Activated naive CD4-positive, alpha-beta T cell treated with anti-CD3 and anti-CD28 coated beads, Interleukin-2, amount 10 ng/mL, durations not matched to agents 7 days and 5 days (primary cell): Measurements from ENCODE around the gene ADK.

ENCODE experiments used
- CTCF ChIA-PET: fragments of 350-600 bp; sonication (Branson Sonifier 250); formaldehyde crosslinking; loops from one replicate; lab custom pipeline; 2021; ENCODE audit warnings: antibody characterized with exemption; lab: Charles Lee
- DNase-seq: peaks from one replicate; pipeline ENCODE4 v3.0.0-alpha.2; 2020
- H3K27ac Mint-ChIP-seq: one replicate; pipeline ENCODE4 v1.8.0; 2021; ENCODE audit warnings: mild to moderate bottlenecking, moderate library complexity, mixed read lengths
- H3K27me3 Mint-ChIP-seq: one replicate; pipeline ENCODE4 v1.8.0; 2021; ENCODE audit warnings: mild to moderate bottlenecking, mixed read lengths
- H3K36me3 Mint-ChIP-seq: one replicate; pipeline ENCODE4 v1.8.0; 2021; ENCODE audit warnings: mixed read lengths
- H3K4me1 Mint-ChIP-seq: one replicate; pipeline ENCODE4 v1.8.0; 2021; ENCODE audit warnings: mixed read lengths
- H3K4me3 Mint-ChIP-seq: one replicate; pipeline ENCODE4 v1.8.0; 2021; ENCODE audit warnings: mild to moderate bottlenecking, moderate library complexity, mixed read lengths
- H3K9me3 Mint-ChIP-seq: one replicate; pipeline ENCODE4 v1.8.0; 2021; ENCODE audit warnings: mixed read lengths

Gene ADK

DNA sequence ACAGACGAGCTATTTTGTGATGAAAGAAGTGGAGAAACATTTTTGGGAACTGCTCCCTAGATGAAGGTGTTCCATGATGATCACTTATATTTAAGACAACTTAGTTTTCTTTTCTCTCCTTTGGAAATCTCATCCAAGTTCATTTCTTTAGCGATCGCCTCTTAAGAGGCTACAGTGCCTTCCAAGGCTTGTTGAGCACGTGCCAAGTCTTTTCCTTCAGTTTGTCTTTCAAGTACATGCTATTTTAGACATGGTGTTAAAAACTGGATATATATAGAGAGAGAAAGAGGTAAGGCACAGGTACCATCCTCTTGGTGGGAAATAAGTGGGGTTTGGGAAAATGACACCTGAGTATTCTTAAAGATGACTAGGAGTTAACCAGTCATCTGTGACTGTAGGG lies 2.7 kb downstream of the ADK start:
- CTCF ChIA-PET: no interaction called here
- Mint-ChIP-seq H3K4me3 (no peak overlapping the region), H3K36me3 (no peaks in the 10 kb centered on the region), H3K27me3 (no peaks in the 10 kb centered on the region), H3K9me3 (no peaks in the 10 kb centered on the region), H3K27ac (no peak overlapping the region), H3K4me1 (peaks cover 17% of the 10 kb centered on the region)
- no peak for DNase-seq

DNA sequence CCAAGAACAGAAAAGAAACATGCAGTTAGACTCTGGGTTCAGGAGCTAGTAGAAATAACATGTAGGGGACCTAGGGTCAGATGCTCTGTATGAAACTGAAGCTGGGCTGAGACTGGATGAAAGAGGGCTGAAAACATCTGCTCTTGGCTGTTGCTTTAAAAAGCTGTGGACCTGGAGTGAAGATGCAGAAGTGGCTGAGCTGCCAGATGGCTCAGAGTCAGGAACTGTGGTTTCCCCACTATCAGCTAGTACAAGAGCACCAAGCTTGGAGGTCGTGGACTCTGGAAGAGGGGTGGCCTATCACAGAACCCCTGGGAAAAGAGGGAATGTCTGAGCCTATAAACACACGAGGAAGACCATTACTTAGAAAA lies 5.9 kb downstream of the ADK start:
- CTCF ChIA-PET: interaction anchor here (0.5 to 1.2 kb wide), 2 partner anchors 9 to 29 kb away, joined by 4 to 6 read pairs; no protein-coding TSS in a partner anchor
- Mint-ChIP-seq H3K9me3 (no peaks in the 10 kb centered on the region), H3K27me3 (no peaks in the 10 kb centered on the region), H3K36me3 (no peaks in the 10 kb centered on the region), H3K27ac (no peak overlapping the region), H3K4me1 (peaks cover 14% of the 10 kb centered on the region), H3K4me3 (no peak overlapping the region)
- no peak for DNase-seq

DNA sequence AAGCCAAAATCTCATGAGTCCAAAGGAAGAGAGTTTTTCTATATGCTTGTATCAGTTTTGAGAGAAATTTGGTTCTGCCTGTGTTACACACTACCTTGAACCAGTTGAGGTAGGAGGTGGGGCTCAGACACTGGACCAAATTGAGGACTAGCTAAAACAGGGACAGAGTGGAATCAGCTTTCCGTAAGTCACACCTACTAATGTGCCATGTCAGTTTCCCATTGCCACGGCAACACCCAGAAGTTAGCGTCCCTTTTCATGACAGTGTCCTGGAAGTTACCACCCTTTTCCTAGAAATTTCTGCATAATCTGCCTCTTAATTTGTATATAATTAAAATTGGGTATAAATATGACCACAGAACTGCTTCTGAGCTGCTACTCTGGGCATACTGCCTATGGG lies 9.0 kb downstream of the ADK start:
- peaks cover 10% of the 10 kb centered on the region for H3K4me1 Mint-ChIP-seq
- no peaks in the 10 kb centered on the region for H3K9me3 Mint-ChIP-seq
- CTCF ChIA-PET: no interaction called here
- H3K27me3 Mint-ChIP-seq: no peaks in the 10 kb centered on the region
- H3K4me3 Mint-ChIP-seq: no peak overlapping the region
- no peak overlapping the region for H3K27ac Mint-ChIP-seq
- H3K36me3 Mint-ChIP-seq: peaks cover 2% of the 10 kb centered on the region
- DNase-seq: no peak

DNA sequence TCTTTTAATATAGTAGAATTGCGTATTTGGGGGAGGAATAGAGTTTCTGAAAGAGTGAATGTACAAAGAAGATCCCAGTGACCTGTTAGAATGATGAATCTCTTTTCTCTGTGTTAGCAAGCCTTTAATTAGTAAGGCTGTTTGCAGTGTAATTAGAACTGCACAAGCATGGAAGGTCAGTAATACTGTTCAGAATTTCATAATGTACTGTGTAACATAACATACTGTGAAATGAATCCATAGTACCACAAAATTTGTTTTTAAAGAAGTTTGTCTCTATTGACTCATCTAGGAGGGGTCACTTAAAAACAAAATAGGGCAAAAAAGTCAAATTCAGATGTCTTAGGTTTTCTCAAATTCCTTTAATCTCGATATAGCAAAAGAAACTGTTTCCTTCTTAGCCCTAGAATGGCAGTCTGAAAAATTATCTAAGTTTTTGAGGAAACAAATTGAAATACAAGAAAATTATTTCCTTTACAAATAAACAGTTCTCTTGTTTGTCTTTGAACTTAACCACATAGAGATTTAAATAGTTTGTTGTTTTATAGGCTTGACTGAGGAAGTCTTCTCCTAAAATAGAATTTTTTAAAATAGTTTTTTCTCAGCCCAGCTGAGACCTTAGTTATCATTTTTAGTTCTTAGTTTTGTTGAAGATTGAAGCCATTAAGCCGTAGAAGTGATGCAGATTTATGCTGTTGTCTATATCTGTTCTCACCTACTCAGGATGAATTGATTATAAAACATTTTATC lies 12.5 kb downstream of the ADK start:
- no peaks in the 10 kb centered on the region for H3K27me3 Mint-ChIP-seq
- no peak for DNase-seq
- peaks cover 15% of the 10 kb centered on the region for H3K4me1 Mint-ChIP-seq
- no peak overlapping the region for H3K4me3 Mint-ChIP-seq
- CTCF ChIA-PET: no interaction called here
- no peak overlapping the region for H3K27ac Mint-ChIP-seq
- H3K36me3 Mint-ChIP-seq: peaks cover 2% of the 10 kb centered on the region
- no peaks in the 10 kb centered on the region for H3K9me3 Mint-ChIP-seq

- Mint-ChIP-seq H3K27me3 (no peaks in the 10 kb centered on the region), H3K36me3 (peaks cover 2% of the 10 kb centered on the region), H3K4me1 (peaks cover 25% of the 10 kb centered on the region), H3K27ac (no peak overlapping the region), H3K4me3 (no peak overlapping the region), H3K9me3 (no peaks in the 10 kb centered on the region)
- DNase-seq: no peak
- CTCF ChIA-PET: interaction anchor here (2.3 kb wide), 1 partner anchor 8 kb away, joined by 6 read pairs; no protein-coding TSS in a partner anchor
These were observed 13.9 kb downstream of the ADK start for GRCh38 chr10:74164716-74165529.

GRCh38 chr10:74165530-74165901 lies 14.5 kb downstream of the ADK start:
- Mint-ChIP-seq H3K36me3 (peaks cover 2% of the 10 kb centered on the region), H3K9me3 (no peaks in the 10 kb centered on the region), H3K27ac (no peak overlapping the region), H3K4me1 (peaks cover 25% of the 10 kb centered on the region), H3K27me3 (no peaks in the 10 kb centered on the region), H3K4me3 (no peak overlapping the region)
- DNase-seq: no peak
- CTCF ChIA-PET: interaction anchor here (2.3 kb wide), 1 partner anchor 9 kb away, joined by 6 read pairs; no protein-coding TSS in a partner anchor

DNA sequence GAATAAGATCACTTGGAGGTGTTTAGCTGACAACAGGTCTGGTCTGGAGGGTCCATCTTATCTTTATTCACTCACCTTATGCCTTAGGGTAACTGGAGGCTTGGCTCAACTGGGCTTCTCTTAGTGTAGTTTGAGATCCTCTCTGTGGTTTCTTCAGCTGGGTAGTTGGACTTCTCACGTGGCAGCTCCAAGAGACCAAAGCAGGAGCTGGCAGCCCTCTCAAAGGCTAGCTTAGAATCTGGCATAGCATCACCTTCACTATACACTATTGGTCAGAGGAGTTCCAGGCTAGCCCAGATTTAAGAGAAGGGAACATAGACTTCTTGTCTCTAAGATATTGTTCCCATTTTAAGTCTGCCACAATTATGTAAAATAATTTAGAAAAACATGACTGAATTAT lies 16.4 kb downstream of the ADK start:
- H3K9me3 Mint-ChIP-seq: no peaks in the 10 kb centered on the region
- DNase-seq: no peak
- peaks cover 3% of the 10 kb centered on the region for H3K36me3 Mint-ChIP-seq
- no peak overlapping the region for H3K4me3 Mint-ChIP-seq
- CTCF ChIA-PET: interaction anchor here (1.1 to 2.3 kb wide), 2 partner anchors 11 to 46 kb away, joined by 5 to 6 read pairs; no protein-coding TSS in a partner anchor
- peaks cover 25% of the 10 kb centered on the region for H3K4me1 Mint-ChIP-seq
- H3K27me3 Mint-ChIP-seq: no peaks in the 10 kb centered on the region
- H3K27ac Mint-ChIP-seq: no peak overlapping the region

- Mint-ChIP-seq H3K27me3 (no peaks in the 10 kb centered on the region), H3K4me3 (no peak overlapping the region), H3K9me3 (no peaks in the 10 kb centered on the region), H3K27ac (no peak overlapping the region), H3K4me1 (peaks cover 24% of the 10 kb centered on the region), H3K36me3 (peaks cover 3% of the 10 kb centered on the region)
- DNase-seq: no peak
- CTCF ChIA-PET: no interaction called here
These were observed 20.6 kb downstream of the ADK start for GRCh38 chr10:74171625-74172024.

- Mint-ChIP-seq H3K27ac (peak overlapping the region; percentile 68), H3K4me3 (no peak overlapping the region), H3K36me3 (peaks cover 4% of the 10 kb centered on the region), H3K4me1 (peaks cover 33% of the 10 kb centered on the region), H3K9me3 (no peaks in the 10 kb centered on the region), H3K27me3 (no peaks in the 10 kb centered on the region)
- DNase-seq: no peak
- CTCF ChIA-PET: no interaction called here
These were observed 23.5 kb downstream of the ADK start for GRCh38 chr10:74174521-74174920.

DNA sequence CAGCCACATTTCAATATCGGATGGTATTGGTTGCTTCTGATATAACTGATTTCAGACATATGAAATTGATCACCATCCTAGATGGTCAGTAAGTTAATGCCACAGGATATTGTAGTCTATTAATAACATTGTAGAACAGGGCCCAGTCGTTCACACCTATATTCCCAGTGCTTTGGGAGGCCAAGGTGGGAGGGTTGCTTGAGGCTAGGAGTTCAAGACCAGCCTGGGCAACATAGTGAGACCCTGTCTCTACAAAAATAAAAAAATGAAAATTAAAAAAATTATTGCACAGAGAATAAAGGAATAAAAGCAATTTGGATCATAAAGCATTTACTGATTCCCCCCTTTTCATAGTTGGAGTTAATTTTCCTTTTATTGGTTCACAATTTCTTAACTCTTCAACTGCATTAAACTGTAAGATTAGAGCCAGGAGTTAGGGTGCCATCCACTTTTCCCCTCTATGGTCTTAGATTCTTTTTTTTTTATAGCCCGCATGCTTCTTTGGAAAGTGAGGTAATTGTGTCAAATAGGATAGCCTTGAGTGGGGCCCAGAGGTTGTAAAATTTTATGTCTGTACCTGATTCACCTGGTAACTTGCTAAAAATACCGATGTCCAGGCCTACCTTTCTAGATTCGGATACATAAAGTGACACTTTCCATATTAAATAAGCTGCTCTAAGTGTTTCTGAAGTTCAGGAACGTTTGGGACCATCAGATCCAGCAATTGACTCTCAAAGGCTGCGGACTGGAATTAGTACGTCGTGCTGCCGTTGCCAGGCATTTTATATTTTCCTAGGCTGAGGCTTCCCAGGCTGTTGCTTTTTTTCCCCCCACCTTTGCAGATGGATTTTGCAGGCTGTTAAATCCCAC lies 24.7 kb downstream of the ADK start:
- H3K27me3 Mint-ChIP-seq: no peaks in the 10 kb centered on the region
- H3K9me3 Mint-ChIP-seq: no peaks in the 10 kb centered on the region
- peaks cover 4% of the 10 kb centered on the region for H3K36me3 Mint-ChIP-seq
- DNase-seq: no peak
- H3K4me3 Mint-ChIP-seq: peak overlapping the region; percentile 89
- H3K4me1 Mint-ChIP-seq: peaks cover 35% of the 10 kb centered on the region
- CTCF ChIA-PET: interaction anchor here (1.3 kb wide), 1 partner anchor 25 kb away, joined by 4 read pairs; the partner anchor contains the start of genes ADK and AP3M1
- peak overlapping the region; percentile 97 for H3K27ac Mint-ChIP-seq

DNA sequence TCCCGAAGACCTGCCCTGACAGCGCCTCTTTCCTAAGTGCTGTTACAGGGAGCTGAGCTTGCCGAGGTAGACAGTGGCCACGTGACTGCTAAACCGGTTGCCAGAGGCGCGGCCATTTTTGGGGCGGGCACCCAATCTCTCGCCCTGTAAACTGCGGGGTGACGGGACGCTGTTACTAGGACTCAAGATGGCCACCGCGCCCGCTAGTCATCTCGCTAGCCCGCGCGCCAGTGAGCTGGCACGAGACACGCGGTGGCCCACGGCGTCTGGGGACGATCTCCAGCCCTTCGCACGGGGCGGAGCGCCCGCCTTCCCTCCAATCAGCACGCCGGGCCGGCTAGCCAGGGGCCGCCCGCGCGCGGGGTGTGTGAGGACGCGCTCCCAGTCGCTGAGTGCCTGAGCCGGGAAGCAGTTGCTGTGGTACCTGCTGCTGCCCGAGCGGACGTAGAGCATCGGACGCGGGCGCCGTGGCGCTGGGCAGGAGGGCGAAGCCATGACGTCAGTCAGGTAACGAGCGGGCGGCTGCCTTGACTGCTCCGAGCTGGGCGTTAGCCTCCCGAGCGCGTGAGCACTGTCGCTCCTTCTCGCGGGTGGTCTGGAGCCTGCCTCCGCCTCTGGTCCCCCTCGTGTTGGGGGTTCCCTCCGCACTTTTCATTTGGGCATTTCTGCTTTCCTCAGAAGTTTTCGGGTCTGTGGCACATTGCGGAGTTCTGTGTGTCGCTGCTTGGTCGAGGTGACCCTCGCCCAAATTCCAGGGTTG lies 25.5 kb downstream of the ADK start:
- DNase-seq: peak; percentile 98
- peak overlapping the region; percentile 97 for H3K27ac Mint-ChIP-seq
- CTCF ChIA-PET: interaction anchor here (1.3 kb wide), 1 partner anchor 26 kb away, joined by 4 read pairs; the partner anchor contains the start of genes ADK and AP3M1
- no peaks in the 10 kb centered on the region for H3K27me3 Mint-ChIP-seq
- peaks cover 40% of the 10 kb centered on the region for H3K4me1 Mint-ChIP-seq
- no peaks in the 10 kb centered on the region for H3K9me3 Mint-ChIP-seq
- peaks cover 2% of the 10 kb centered on the region for H3K36me3 Mint-ChIP-seq
- H3K4me3 Mint-ChIP-seq: peak overlapping the region; percentile 89

GRCh38 chr10:74177140-74177677 lies 26.2 kb downstream of the ADK start:
- H3K4me3 Mint-ChIP-seq: peak overlapping the region; percentile 89
- no peaks in the 10 kb centered on the region for H3K9me3 Mint-ChIP-seq
- peaks cover 1% of the 10 kb centered on the region for H3K36me3 Mint-ChIP-seq
- DNase-seq: peak; percentile 50
- no peaks in the 10 kb centered on the region for H3K27me3 Mint-ChIP-seq
- CTCF ChIA-PET: interaction anchor here (1.0 to 1.3 kb wide), 2 partner anchors 27 to 57 kb away, joined by 3 to 4 read pairs; partner anchors contain the start of genes ADK and AP3M1
- H3K27ac Mint-ChIP-seq: peak overlapping the region; percentile 97
- peaks cover 45% of the 10 kb centered on the region for H3K4me1 Mint-ChIP-seq
